Measurements from ENCODE around the gene PRDM1. TPM values are rescaled to one million over a fixed set of nuclear protein-coding genes. Genes with fewer than 3 reads are reported as not detected.

Gene PRDM1
- total and polyA plus RNA-seq, 8 donors: under 0.01 to 22.7 (median 5.0) TPM

DNA sequence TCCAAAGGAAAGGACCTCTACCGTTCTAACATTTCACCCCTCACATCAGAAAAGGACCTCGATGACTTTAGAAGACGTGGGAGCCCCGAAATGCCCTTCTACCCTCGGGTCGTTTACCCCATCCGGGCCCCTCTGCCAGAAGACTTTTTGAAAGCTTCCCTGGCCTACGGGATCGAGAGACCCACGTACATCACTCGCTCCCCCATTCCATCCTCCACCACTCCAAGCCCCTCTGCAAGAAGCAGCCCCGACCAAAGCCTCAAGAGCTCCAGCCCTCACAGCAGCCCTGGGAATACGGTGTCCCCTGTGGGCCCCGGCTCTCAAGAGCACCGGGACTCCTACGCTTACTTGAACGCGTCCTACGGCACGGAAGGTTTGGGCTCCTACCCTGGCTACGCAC is 18.8 kb downstream of the PRDM1 start:
- Histone ChIP-seq H3K4me1 (peaks cover 0 to 27% (median 15%) of the 10 kb centered on the region in 4 donors), H3K27me3 (peaks cover 0 to 21% (median 0%) of the 10 kb centered on the region in 3 donors), H3K36me3 (peaks cover 0 to 58% (median 32%) of the 10 kb centered on the region in 4 donors), H3K4me3 (no peak overlapping the region), H3K27ac (no peak overlapping the region), H3K9me3 (no peaks in the 10 kb centered on the region)
- intact Hi-C loops (cut with DNase I; ENCODE audit: low total_unique reads): no loop called here
- WGBS, 5 donors: 94 to 96% (median 96%) methylated on average over 21 of the region's 21 CpGs
- TF ChIP-seq EP300 (IDR thresholded peaks at IDR 0.05): no peak
- no peak for TF ChIP-seq POLR2AphosphoS5 (IDR thresholded peaks at IDR 0.05)
- no peak for TF ChIP-seq CTCF (IDR thresholded peaks at IDR 0.05)
- no peak for DNase-seq

DNA sequence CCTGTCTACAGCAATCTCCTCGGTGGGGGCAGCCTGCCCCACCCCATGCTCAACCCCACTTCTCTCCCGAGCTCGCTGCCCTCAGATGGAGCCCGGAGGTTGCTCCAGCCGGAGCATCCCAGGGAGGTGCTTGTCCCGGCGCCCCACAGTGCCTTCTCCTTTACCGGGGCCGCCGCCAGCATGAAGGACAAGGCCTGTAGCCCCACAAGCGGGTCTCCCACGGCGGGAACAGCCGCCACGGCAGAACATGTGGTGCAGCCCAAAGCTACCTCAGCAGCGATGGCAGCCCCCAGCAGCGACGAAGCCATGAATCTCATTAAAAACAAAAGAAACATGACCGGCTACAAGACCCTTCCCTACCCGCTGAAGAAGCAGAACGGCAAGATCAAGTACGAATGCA is 19.4 kb downstream of the PRDM1 start:
- no peak overlapping the region for H3K27ac ChIP-seq
- H3K36me3 ChIP-seq: peaks cover 0 to 58% (median 32%) of the 10 kb centered on the region in 4 donors
- TF ChIP-seq EP300 (IDR thresholded peaks at IDR 0.05): no peak
- no peak for TF ChIP-seq POLR2AphosphoS5 (IDR thresholded peaks at IDR 0.05)
- no peak for TF ChIP-seq POLR2A (IDR thresholded peaks at IDR 0.05)
- no peak for TF ChIP-seq CTCF (IDR thresholded peaks at IDR 0.05)
- peaks cover 0 to 26% (median 17%) of the 10 kb centered on the region in 4 donors for H3K4me1 ChIP-seq
- no peak overlapping the region for H3K4me3 ChIP-seq
- no peaks in the 10 kb centered on the region for H3K9me3 ChIP-seq
- whole genome bisulfite sequencing, 5 donors: 93 to 97% (median 96%) methylated on average over 22 of the region's 22 CpGs
- no peak for DNase-seq
- peaks cover 0 to 20% (median 0%) of the 10 kb centered on the region in 3 donors for H3K27me3 ChIP-seq
- intact Hi-C loops (cut with DNase I; ENCODE audit: low total_unique reads): no loop called here

- no peak for TF ChIP-seq POLR2AphosphoS5 (IDR thresholded peaks at IDR 0.05)
- TF ChIP-seq CTCF (IDR thresholded peaks at IDR 0.05): no peak
- WGBS, 5 donors: 80 to 89% (median 86%) methylated on average over 11 to 12 of the region's 12 CpGs
- Histone ChIP-seq H3K36me3 (peaks cover 0 to 55% (median 32%) of the 10 kb centered on the region in 4 donors), H3K9me3 (no peaks in the 10 kb centered on the region), H3K27me3 (peaks cover 0 to 10% (median 0%) of the 10 kb centered on the region in 3 donors), H3K27ac (no peak overlapping the region), H3K4me1 (peaks cover 0 to 20% (median 17%) of the 10 kb centered on the region in 4 donors), H3K4me3 (no peak overlapping the region)
- intact Hi-C loops (cut with DNase I; ENCODE audit: low total_unique reads): no loop called here
- DNase-seq: no peak
Observed at GRCh38 chr6:106106276-106107042, 20.3 kb downstream of the PRDM1 start.

GRCh38 chr6:106107043-106107613 is 21.0 kb downstream of the PRDM1 start:
- H3K9me3 ChIP-seq: no peaks in the 10 kb centered on the region
- peaks cover 0 to 55% (median 32%) of the 10 kb centered on the region in 4 donors for H3K36me3 ChIP-seq
- DNase-seq: no peak
- H3K27me3 ChIP-seq: peaks cover 0 to 9% (median 0%) of the 10 kb centered on the region in 3 donors
- TF ChIP-seq EP300 (IDR thresholded peaks at IDR 0.05) (no peak), POLR2AphosphoS5 (IDR thresholded peaks at IDR 0.05) (no peak), CTCF (IDR thresholded peaks at IDR 0.05) (no peak), POLR2A (IDR thresholded peaks at IDR 0.05) (no peak)
- H3K4me1 ChIP-seq: peaks cover 0 to 20% (median 17%) of the 10 kb centered on the region in 4 donors
- no peak overlapping the region for H3K27ac ChIP-seq
- WGBS, 5 donors: 85 to 92% (median 91%) methylated on average over 14 of the region's 14 CpGs
- no peak overlapping the region for H3K4me3 ChIP-seq
- intact Hi-C loops (cut with DNase I; ENCODE audit: low total_unique reads): no loop called here

Measured in stomach (tissue), 9 donors.